ENCODE data around the gene NPAS3.

Gene NPAS3

DNA sequence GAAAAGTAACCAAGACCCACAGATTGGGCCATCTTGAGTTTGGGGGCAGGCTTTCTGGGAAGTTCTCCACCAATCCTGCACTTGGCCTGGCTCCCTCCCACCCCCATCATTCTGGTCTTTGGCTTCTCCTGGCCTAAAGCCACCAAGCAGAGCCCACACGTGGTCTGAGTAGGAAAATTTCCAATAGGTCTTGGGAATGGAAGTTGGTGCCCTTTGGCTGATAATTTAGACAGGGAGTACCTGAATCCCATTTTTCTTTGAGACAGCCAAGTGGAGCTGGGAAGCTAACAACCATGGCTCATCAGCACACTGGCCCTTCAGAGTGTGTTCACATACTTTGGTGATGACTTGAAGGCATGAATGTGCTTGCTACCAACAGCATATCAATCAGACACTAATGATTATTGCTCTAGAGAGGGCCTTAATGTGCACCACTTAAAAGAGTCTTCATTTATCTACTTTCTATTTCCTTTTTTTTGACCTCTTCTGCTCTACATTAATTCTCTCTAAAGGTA, 856.2 kb downstream of the NPAS3 start:
- WGBS (ENCODE audit: extremely low coverage, insufficient coverage, insufficient read length): no CpG with 5 or more reads among the region's 1 CpG
- Histone ChIP-seq H4K91ac (ENCODE audit: low read depth, low read length) (no peak overlapping the region), H3K4ac (ENCODE audit: low read depth, low read length) (no peak overlapping the region), H3K79me2 (ENCODE audit: control insufficient read depth, insufficient read depth, low read length, poor library complexity) (no peaks in the 10 kb centered on the region), H4K8ac (ENCODE audit: low read depth, low read length) (no peak overlapping the region), H3K4me1 (ENCODE audit: control insufficient read depth in 1 of 2, insufficient read depth in 2 of 2, low read length in 2 of 2) (no peaks in the 10 kb centered on the region), H3K4me2 (ENCODE audit: low read length) (no peak overlapping the region), H3K27ac (ENCODE audit: low read depth, low read length) (no peak overlapping the region), H2AFZ (ENCODE audit: insufficient read depth, low read length, poor library complexity) (no peak overlapping the region), H3K79me1 (ENCODE audit: low read length) (no peaks in the 10 kb centered on the region), H3K9me3 (ENCODE audit: insufficient read depth, low read depth, low read length) (peaks cover 2% of the 10 kb centered on the region), H3K9ac (ENCODE audit: low read length) (no peak overlapping the region), H2AK5ac (ENCODE audit: low read length) (no peak overlapping the region), H2BK120ac (ENCODE audit: insufficient read depth, low read length, poor library complexity) (no peak overlapping the region), H3K4me3 (ENCODE audit: low read depth, low read length) (no peak overlapping the region), H3K14ac (ENCODE audit: low read length) (no peak overlapping the region), H2BK12ac (ENCODE audit: low read length) (no peak overlapping the region), H3K36me3 (ENCODE audit: control insufficient read depth in 1 of 2, insufficient read depth in 2 of 2, low read length in 2 of 2) (no peaks in the 10 kb centered on the region), H3K18ac (ENCODE audit: low read length) (no peak overlapping the region), H2BK5ac (ENCODE audit: low read depth, low read length, poor library complexity) (no peak overlapping the region), H4K12ac (ENCODE audit: low read depth, low read length) (no peak overlapping the region), H3K27me3 (ENCODE audit: insufficient read depth, low read length) (no peaks in the 10 kb centered on the region), H3K23ac (ENCODE audit: low read length) (no peak overlapping the region)
- DNase-seq: no peak

- no peak overlapping the region for H2BK12ac ChIP-seq (ENCODE audit: low read length)
- no peak overlapping the region for H3K23ac ChIP-seq (ENCODE audit: low read length)
- no peak overlapping the region for H4K8ac ChIP-seq (ENCODE audit: low read depth, low read length)
- no peak overlapping the region for H2AFZ ChIP-seq (ENCODE audit: insufficient read depth, low read length, poor library complexity)
- peak in 1 of 2 donors; percentile 2 for DNase-seq
- no peaks in the 10 kb centered on the region for H3K4me1 ChIP-seq (ENCODE audit: control insufficient read depth in 1 of 2, insufficient read depth in 2 of 2, low read length in 2 of 2)
- H3K14ac ChIP-seq (ENCODE audit: low read length): no peak overlapping the region
- no peak overlapping the region for H2AK5ac ChIP-seq (ENCODE audit: low read length)
- H4K91ac ChIP-seq (ENCODE audit: low read depth, low read length): no peak overlapping the region
- H3K18ac ChIP-seq (ENCODE audit: low read length): no peak overlapping the region
- H4K12ac ChIP-seq (ENCODE audit: low read depth, low read length): no peak overlapping the region
- no peaks in the 10 kb centered on the region for H3K79me1 ChIP-seq (ENCODE audit: low read length)
- H3K36me3 ChIP-seq (ENCODE audit: control insufficient read depth in 1 of 2, insufficient read depth in 2 of 2, low read length in 2 of 2): no peaks in the 10 kb centered on the region
- H3K4ac ChIP-seq (ENCODE audit: low read depth, low read length): no peak overlapping the region
- no CpG with 5 or more reads among the region's 3 CpGs for WGBS (ENCODE audit: extremely low coverage, insufficient coverage, insufficient read length)
- no peaks in the 10 kb centered on the region for H3K9me3 ChIP-seq (ENCODE audit: insufficient read depth, low read depth, low read length)
- no peak overlapping the region for H2BK120ac ChIP-seq (ENCODE audit: insufficient read depth, low read length, poor library complexity)
- H3K9ac ChIP-seq (ENCODE audit: low read length): no peak overlapping the region
- H3K27ac ChIP-seq (ENCODE audit: low read depth, low read length): no peak overlapping the region
- H3K79me2 ChIP-seq (ENCODE audit: control insufficient read depth, insufficient read depth, low read length, poor library complexity): no peaks in the 10 kb centered on the region
- H3K27me3 ChIP-seq (ENCODE audit: insufficient read depth, low read length): no peaks in the 10 kb centered on the region
- H2BK5ac ChIP-seq (ENCODE audit: low read depth, low read length, poor library complexity): no peak overlapping the region
- no peak overlapping the region for H3K4me3 ChIP-seq (ENCODE audit: low read depth, low read length)
- no peak overlapping the region for H3K4me2 ChIP-seq (ENCODE audit: low read length)
These were observed 857.7 kb downstream of the NPAS3 start for GRCh38 chr14:33796356-33796755.

GRCh38 chr14:33799705-33800570, 861.3 kb downstream of the NPAS3 start:
- Histone ChIP-seq H2BK120ac (ENCODE audit: insufficient read depth, low read length, poor library complexity) (no peak overlapping the region), H3K27ac (ENCODE audit: low read depth, low read length) (no peak overlapping the region), H3K79me2 (ENCODE audit: control insufficient read depth, insufficient read depth, low read length, poor library complexity) (no peaks in the 10 kb centered on the region), H3K23ac (ENCODE audit: low read length) (no peak overlapping the region), H3K18ac (ENCODE audit: low read length) (no peak overlapping the region), H3K4me1 (ENCODE audit: control insufficient read depth in 1 of 2, insufficient read depth in 2 of 2, low read length in 2 of 2) (no peaks in the 10 kb centered on the region), H2BK12ac (ENCODE audit: low read length) (no peak overlapping the region), H3K9ac (ENCODE audit: low read length) (no peak overlapping the region), H3K9me3 (ENCODE audit: insufficient read depth, low read depth, low read length) (no peaks in the 10 kb centered on the region), H2AFZ (ENCODE audit: insufficient read depth, low read length, poor library complexity) (no peak overlapping the region), H4K91ac (ENCODE audit: low read depth, low read length) (no peak overlapping the region), H3K4me3 (ENCODE audit: low read depth, low read length) (no peak overlapping the region), H4K12ac (ENCODE audit: low read depth, low read length) (no peak overlapping the region), H3K4ac (ENCODE audit: low read depth, low read length) (no peak overlapping the region), H3K14ac (ENCODE audit: low read length) (no peak overlapping the region), H3K36me3 (ENCODE audit: control insufficient read depth in 1 of 2, insufficient read depth in 2 of 2, low read length in 2 of 2) (no peaks in the 10 kb centered on the region), H4K8ac (ENCODE audit: low read depth, low read length) (no peak overlapping the region), H2AK5ac (ENCODE audit: low read length) (no peak overlapping the region), H2BK5ac (ENCODE audit: low read depth, low read length, poor library complexity) (no peak overlapping the region), H3K79me1 (ENCODE audit: low read length) (no peaks in the 10 kb centered on the region), H3K4me2 (ENCODE audit: low read length) (no peak overlapping the region), H3K27me3 (ENCODE audit: insufficient read depth, low read length) (no peaks in the 10 kb centered on the region)
- DNase-seq: peak in 1 of 2 donors; percentile 20
- no CpG with 5 or more reads among the region's 100 CpGs for WGBS (ENCODE audit: extremely low coverage, insufficient coverage, insufficient read length)

DNA sequence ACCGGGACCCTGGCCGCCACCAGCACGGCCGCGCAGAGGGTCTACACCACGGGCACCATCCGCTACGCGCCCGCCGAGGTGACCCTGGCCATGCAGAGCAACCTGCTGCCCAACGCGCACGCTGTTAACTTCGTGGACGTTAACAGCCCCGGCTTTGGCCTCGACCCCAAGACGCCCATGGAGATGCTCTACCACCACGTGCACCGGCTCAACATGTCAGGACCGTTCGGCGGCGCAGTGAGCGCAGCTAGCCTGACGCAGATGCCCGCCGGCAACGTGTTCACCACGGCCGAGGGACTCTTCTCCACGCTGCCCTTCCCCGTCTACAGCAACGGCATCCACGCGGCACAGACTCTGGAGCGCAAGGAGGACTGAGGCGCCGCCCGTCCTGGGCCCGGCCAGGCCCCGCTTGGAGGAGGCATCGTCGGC, 862.1 kb downstream of the NPAS3 start:
- no peak overlapping the region for H2BK120ac ChIP-seq (ENCODE audit: insufficient read depth, low read length, poor library complexity)
- no peak overlapping the region for H3K23ac ChIP-seq (ENCODE audit: low read length)
- H2BK12ac ChIP-seq (ENCODE audit: low read length): no peak overlapping the region
- H4K12ac ChIP-seq (ENCODE audit: low read depth, low read length): no peak overlapping the region
- H3K4me1 ChIP-seq (ENCODE audit: control insufficient read depth in 1 of 2, insufficient read depth in 2 of 2, low read length in 2 of 2): no peaks in the 10 kb centered on the region
- no peak overlapping the region for H3K4me2 ChIP-seq (ENCODE audit: low read length)
- H3K27me3 ChIP-seq (ENCODE audit: insufficient read depth, low read length): no peaks in the 10 kb centered on the region
- DNase-seq: no peak
- no peak overlapping the region for H3K18ac ChIP-seq (ENCODE audit: low read length)
- no peak overlapping the region for H2BK5ac ChIP-seq (ENCODE audit: low read depth, low read length, poor library complexity)
- H3K79me2 ChIP-seq (ENCODE audit: control insufficient read depth, insufficient read depth, low read length, poor library complexity): no peaks in the 10 kb centered on the region
- H4K8ac ChIP-seq (ENCODE audit: low read depth, low read length): no peak overlapping the region
- no peak overlapping the region for H3K14ac ChIP-seq (ENCODE audit: low read length)
- no peak overlapping the region for H3K4me3 ChIP-seq (ENCODE audit: low read depth, low read length)
- H2AK5ac ChIP-seq (ENCODE audit: low read length): no peak overlapping the region
- H3K36me3 ChIP-seq (ENCODE audit: control insufficient read depth in 1 of 2, insufficient read depth in 2 of 2, low read length in 2 of 2): no peaks in the 10 kb centered on the region
- H3K4ac ChIP-seq (ENCODE audit: low read depth, low read length): no peak overlapping the region
- WGBS (ENCODE audit: extremely low coverage, insufficient coverage, insufficient read length): no CpG with 5 or more reads among the region's 45 CpGs
- no peaks in the 10 kb centered on the region for H3K9me3 ChIP-seq (ENCODE audit: insufficient read depth, low read depth, low read length)
- H2AFZ ChIP-seq (ENCODE audit: insufficient read depth, low read length, poor library complexity): no peak overlapping the region
- no peak overlapping the region for H3K9ac ChIP-seq (ENCODE audit: low read length)
- H3K79me1 ChIP-seq (ENCODE audit: low read length): no peaks in the 10 kb centered on the region
- no peak overlapping the region for H4K91ac ChIP-seq (ENCODE audit: low read depth, low read length)
- no peak overlapping the region for H3K27ac ChIP-seq (ENCODE audit: low read depth, low read length)

All from trophoblast cell (in vitro differentiated cells and primary cell).